IMR-90 (cell line): ENCODE data around the gene ADAMTS17. TPM values are rescaled to one million over a fixed set of nuclear protein-coding genes. Genes with fewer than 3 reads are reported as not detected.

ENCODE experiments used
- ATAC-seq: fragments of 200-7000 bp; cut with Tn5 transposase; 2 replicates; pipeline ENCODE4 v1.9.1; 2020; ENCODE audit warnings: low read depth, mild to moderate bottlenecking, moderate library complexity
- BruUV-seq: library from RNA; stranded (reverse); fragments of 400-500 nt; replicated peaks from 2 replicates; lab custom pipeline; 2021; lab: Mats Ljungman, UMichigan
- CTCF ChIA-PET: fragments of 300-600 bp; formaldehyde crosslinking; extraction: SDS; loops from one replicate; lab custom pipeline; 2021; ENCODE audit warnings: antibody characterized with exemption; lab: Yijun Ruan, JAX
- POLR2A ChIA-PET: fragments of 300-600 bp; sonication (Branson Sonifier 250); formaldehyde crosslinking; loops from one replicate; lab custom pipeline; 2022; ENCODE audit warnings: antibody characterized with exemption; ENCODE audit not compliant: unreplicated experiment; lab: Charles Lee
- DNase-seq: peaks from one replicate; pipeline ENCODE4 v3.0.0; 2013
- H2AFZ ChIP-seq: replicated peaks from 2 replicates; pipeline ENCODE3; 2013; ENCODE audit warnings: low read length, mild to moderate bottlenecking; ENCODE audit not compliant: poor library complexity
- H2AK5ac ChIP-seq: 2 replicates; pipeline ENCODE4 v1.6.1; 2013; ENCODE audit warnings: low read depth, low read length, inconsistent platforms
- H2AK9ac ChIP-seq: replicated peaks from 2 replicates; pipeline ENCODE3; 2013; ENCODE audit warnings: mild to moderate bottlenecking, low read depth, low read length, moderate library complexity; ENCODE audit not compliant: poor library complexity
- H2BK120ac ChIP-seq: 2 replicates; pipeline ENCODE4 v1.6.1; 2013; ENCODE audit warnings: low read depth, low read length, inconsistent platforms
- H2BK15ac ChIP-seq: 3 replicates; pipeline ENCODE4 v1.6.1; 2013; ENCODE audit warnings: low read depth, low read length, inconsistent platforms
- H2BK20ac ChIP-seq: 2 replicates; pipeline ENCODE4 v1.6.1; 2013; ENCODE audit warnings: low read depth, mild to moderate bottlenecking, inconsistent platforms, low read length, moderate library complexity
- H2BK5ac ChIP-seq: 2 replicates; pipeline ENCODE4 v1.6.1; 2013; ENCODE audit warnings: mild to moderate bottlenecking, low read depth, low read length, inconsistent platforms; ENCODE audit not compliant: poor library complexity, severe bottlenecking
- H3K14ac ChIP-seq: replicated peaks from 2 replicates; pipeline ENCODE4 v1.6.1; 2013; ENCODE audit warnings: low read depth, low read length, inconsistent platforms
- H3K18ac ChIP-seq: 2 replicates; pipeline ENCODE4 v1.6.1; 2013; ENCODE audit warnings: low read depth, low read length, control low read depth
- H3K23ac ChIP-seq: 2 replicates; pipeline ENCODE4 v1.6.1; 2013; ENCODE audit warnings: low read depth, low read length, inconsistent platforms
- H3K27ac ChIP-seq: 2 replicates; pipeline ENCODE4 v1.5.1; 2013; ENCODE audit warnings: mild to moderate bottlenecking, control low read depth, low read length; ENCODE audit not compliant: insufficient read depth
- H3K27me3 ChIP-seq: 2 replicates; pipeline ENCODE4 v1.6.1; 2013; ENCODE audit warnings: low read length; ENCODE audit not compliant: control insufficient read depth, insufficient read depth
- H3K36me3 ChIP-seq: 2 replicates; pipeline ENCODE4 v1.6.1; 2013; ENCODE audit warnings: low read length, mixed read lengths; ENCODE audit not compliant: control insufficient read depth, insufficient read depth
- H3K4ac ChIP-seq: 2 replicates; pipeline ENCODE4 v1.6.1; 2013; ENCODE audit warnings: low read depth, low read length, inconsistent platforms
- H3K4me1 ChIP-seq: 2 replicates; pipeline ENCODE4 v1.6.1; 2013; ENCODE audit warnings: low read length, mixed read lengths; ENCODE audit not compliant: control insufficient read depth, insufficient read depth
- H3K4me2 ChIP-seq: 2 replicates; pipeline ENCODE4 v1.6.1; 2013; ENCODE audit warnings: low read depth, mild to moderate bottlenecking, control low read depth, low read length, moderate library complexity
- H3K4me3 ChIP-seq: 2 replicates; pipeline ENCODE4 v1.5.1; 2013; ENCODE audit warnings: low read depth, mild to moderate bottlenecking, control low read depth, low read length, moderate library complexity; ENCODE audit not compliant: insufficient read depth
- H3K56ac ChIP-seq: 2 replicates; pipeline ENCODE4 v1.6.1; 2013; ENCODE audit warnings: low read length, inconsistent platforms; ENCODE audit not compliant: insufficient read depth; ENCODE audit errors: extremely low read depth
- H3K79me1 ChIP-seq, 2 experiments: 2 replicates each; pipeline ENCODE4 v1.6.1; 2013; ENCODE audit warnings: low read length in 2 of 2, inconsistent platforms in 1 of 2, low read depth in 1 of 2
- H3K9ac ChIP-seq: 2 replicates; pipeline ENCODE4 v1.6.1; 2013; ENCODE audit warnings: low read depth, low read length, control low read depth
- H3K9me1 ChIP-seq: 2 replicates; pipeline ENCODE4 v1.6.1; 2013; ENCODE audit warnings: low read length, inconsistent platforms; ENCODE audit not compliant: insufficient read depth
- H3K9me3 ChIP-seq: 2 replicates; pipeline ENCODE4 v1.6.1; 2013; ENCODE audit warnings: low read length; ENCODE audit not compliant: control insufficient read depth, insufficient read depth
- H4K20me1 ChIP-seq: 2 replicates; pipeline ENCODE4 v1.6.1; 2013; ENCODE audit warnings: low read length, inconsistent platforms; ENCODE audit not compliant: insufficient read depth
- H4K5ac ChIP-seq: 2 replicates; pipeline ENCODE4 v1.6.1; 2013; ENCODE audit warnings: mild to moderate bottlenecking, low read depth, low read length, control low read depth
- H4K8ac ChIP-seq, 2 experiments: 2 replicates each; pipeline ENCODE4 v1.6.1; 2013; ENCODE audit warnings: low read depth in 2 of 2, low read length in 2 of 2, control low read depth in 1 of 2, inconsistent platforms in 1 of 2
- H4K91ac ChIP-seq: 2 replicates; pipeline ENCODE4 v1.6.1; 2013; ENCODE audit warnings: low read depth, low read length, inconsistent platforms; ENCODE audit not compliant: insufficient read depth
- MXI1 ChIP-seq: IDR thresholded peaks from 2 replicates; pipeline ENCODE4 v1.6.1; 2012; ENCODE audit warnings: low read depth, mild to moderate bottlenecking, low read length, moderate library complexity, borderline replicate concordance
- POLR2A ChIP-seq: IDR thresholded peaks from 2 replicates; pipeline ENCODE4 v1.6.1; 2012; ENCODE audit warnings: mild to moderate bottlenecking, low read depth, low read length
- RAD21 ChIP-seq: IDR thresholded peaks from 2 replicates; pipeline ENCODE4 v1.6.1; 2012; ENCODE audit warnings: low read length, improper control_type of control experiment
- RFX5 ChIP-seq: IDR thresholded peaks from 2 replicates; pipeline ENCODE4 v1.8.0; 2012; ENCODE audit warnings: low read depth, mild to moderate bottlenecking, low read length, moderate library complexity
- WGBS, 2 experiments: methylation state at CpG; one replicate each; pipeline versions ENCODE4 v1.1.5 to v1.1.7; 2013; ENCODE audit warnings: missing lambda C conversion rate in 2 of 2; ENCODE audit not compliant: insufficient read length in 1 of 2; ENCODE audit errors: extremely low coverage in 2 of 2; 5-methylcytosine and 5-hydroxymethylcytosine counted together
- dilution Hi-C: fragments of 300-500 bp; cut with HindIII; formaldehyde crosslinking; loops from one replicate; pipeline ENCODE4 v1.14.3; 2018; ENCODE audit warnings: low sequenced_read_pairs; ENCODE audit not compliant: unreplicated experiment
- in situ Hi-C: fragments of 300-500 bp; cut with MboI; formaldehyde crosslinking; loops from 3 replicates; pipeline ENCODE4 v1.14.3; 2019; ENCODE audit warnings: low sequenced_read_pairs, inconsistent platforms, mixed read lengths
- intact Hi-C: fragments of 100-400 bp; cut with micrococcal nuclease; formaldehyde crosslinking; loops from 2 replicates; pipeline ENCODE4 v1.10.0; 2022
- polyA plus RNA-seq, 3 experiments: library from polyadenylated mRNA; depleted of rRNA; stranded (reverse); fragments of >200 nt; gene quantifications; 2 replicates each; pipeline ENCODE4 v1.2.3, GENCODE V29; 2012; ENCODE audit warnings: low replicate concordance in 1 of 3
- total RNA-seq: library from RNA; depleted of rRNA; stranded (reverse); fragments of >200 nt; gene quantifications from 2 replicates; pipeline ENCODE4 v1.2.3, GENCODE V29; 2012

ADAMTS17 gene
- total and polyA plus RNA-seq, 2 of the 4 experiments (the other 2 are of a cell fraction): 0.03 TPM; not detected in 1

DNA sequence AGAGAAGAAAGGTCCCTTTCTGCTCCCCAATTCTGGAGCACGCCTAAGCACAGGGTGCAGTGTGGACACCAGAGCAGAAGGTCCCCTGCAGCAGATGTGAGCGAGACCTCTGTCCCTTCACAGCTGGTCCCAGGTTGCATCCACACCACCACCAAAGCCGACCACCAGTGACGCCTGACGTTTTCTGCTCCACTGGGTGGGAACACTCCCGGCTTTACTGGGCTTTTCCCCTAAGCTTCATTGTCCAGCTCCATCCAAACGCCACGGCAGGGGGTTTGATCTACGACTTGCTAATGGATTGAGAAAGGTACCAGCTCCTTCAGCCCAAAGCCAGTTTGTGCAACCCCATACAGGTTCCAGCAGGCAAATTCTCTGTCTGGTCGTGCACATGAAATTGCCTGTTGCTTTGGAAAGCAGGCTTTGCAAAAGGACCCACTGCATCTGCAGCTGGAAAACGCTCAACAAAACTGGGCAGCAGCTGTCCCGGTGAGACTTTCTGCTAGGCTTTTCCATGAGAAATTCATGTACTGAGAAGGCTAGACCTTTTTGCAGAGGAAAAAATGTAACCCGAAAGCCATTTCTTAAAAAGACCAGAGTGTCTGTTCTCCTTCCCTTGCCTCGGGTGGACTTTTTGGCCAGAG lies 31.1 kb downstream of the ADAMTS17 start:
- no peak overlapping the region for H2BK15ac ChIP-seq
- no peak overlapping the region for H2BK5ac ChIP-seq
- H3K9me3 ChIP-seq: peaks cover 44% of the 10 kb centered on the region
- no peak overlapping the region for H3K4ac ChIP-seq
- no peak overlapping the region for H2AK5ac ChIP-seq
- no peak overlapping the region for H2BK20ac ChIP-seq
- H2AFZ ChIP-seq: no peak overlapping the region
- DNase-seq (no peak), ATAC-seq (no peak)
- no peaks in the 10 kb centered on the region for H3K79me1 ChIP-seq
- no peak overlapping the region for H3K4me2 ChIP-seq
- ChIA-PET POLR2A (no interaction called here), CTCF (no interaction called here)
- no TSS peak for BruUV-seq
- in situ Hi-C loops: no loop called here
- intact Hi-C loops: no loop called here
- H4K91ac ChIP-seq: no peak overlapping the region
- H2BK120ac ChIP-seq: no peak overlapping the region
- no peak overlapping the region for H3K23ac ChIP-seq
- no peak overlapping the region for H3K56ac ChIP-seq
- H3K9me1 ChIP-seq: no peaks in the 10 kb centered on the region
- dilution Hi-C loops: no loop called here
- TF ChIP-seq RAD21 (no peak), RFX5 (no peak), POLR2A (no peak), MXI1 (no peak)
- no peak overlapping the region for H3K18ac ChIP-seq
- H4K5ac ChIP-seq: no peak overlapping the region
- no peak overlapping the region for H3K27ac ChIP-seq
- no peak overlapping the region for H3K14ac ChIP-seq
- 5% methylated on average over 5 of the region's 14 CpGs; no CpG with 5 or more reads in 1 of the 2 experiments for WGBS, 2 experiments
- no peak overlapping the region for H2AK9ac ChIP-seq
- no peak overlapping the region for H4K8ac ChIP-seq
- no peak overlapping the region for H3K9ac ChIP-seq
- H3K27me3 ChIP-seq: no peaks in the 10 kb centered on the region
- no peaks in the 10 kb centered on the region for H3K4me1 ChIP-seq
- no peaks in the 10 kb centered on the region for H3K36me3 ChIP-seq
- no peaks in the 10 kb centered on the region for H4K20me1 ChIP-seq
- no peak overlapping the region for H3K4me3 ChIP-seq
